ENCODE measurements around the gene DDR2. TPM values are rescaled to one million over a fixed set of nuclear protein-coding genes. Genes with fewer than 3 reads are reported as not detected.
A peak's percentile ranks its signal among the peaks of the same experiment; 100 is the strongest.
"Not testable (repeated sequence)": the region's sequence is repeated elsewhere in the genome, so short reads cannot be mapped to it uniquely, and the experiment has no call there.

The DDR2 gene
- total RNA-seq, 1 experiment from 2014 or later, result 1.9 TPM

DNA sequence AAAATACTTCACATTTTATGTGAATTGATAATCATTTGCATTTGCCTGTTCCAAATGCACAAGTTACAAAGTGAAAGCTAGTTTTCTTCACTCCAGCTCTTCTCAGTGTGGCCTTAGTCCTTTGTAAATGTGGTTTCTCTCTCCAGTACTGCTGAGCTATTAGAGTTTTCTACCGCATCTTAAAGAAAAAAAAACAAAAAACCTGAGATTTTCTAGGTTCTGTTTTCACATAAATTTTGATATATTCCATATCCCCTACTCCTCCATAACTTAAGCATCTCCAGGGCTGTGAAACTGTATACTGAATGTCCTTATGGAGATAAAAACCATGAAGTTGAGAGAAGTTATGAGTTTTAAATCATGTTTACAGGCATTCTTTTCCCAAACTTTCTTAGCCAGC is 162.0 kb downstream of the DDR2 start:
- intact Hi-C loops (cut with micrococcal nuclease; ENCODE audit: unreplicated experiment); H3K36me3 ChIP-seq (ENCODE audit: control insufficient read depth, insufficient read depth, low read length); H3K9me3 ChIP-seq (ENCODE audit: control insufficient read depth, insufficient read depth, low read depth, low read length); H3K4me1 ChIP-seq (ENCODE audit: control insufficient read depth, insufficient read depth, low read length); CTCF ChIA-PET; in situ Hi-C loops (cut with HindIII; ENCODE audit: low pct_unique_long_range_greater_than_20kb, low sequenced_read_pairs); POLR2A ChIA-PET; H3K27ac ChIP-seq (ENCODE audit: low read length); H3K4me3 ChIP-seq (ENCODE audit: low read depth in 2 of 2, low read length in 2 of 2); ATAC-seq; H3K27me3 ChIP-seq (ENCODE audit: control insufficient read depth, insufficient read depth, low read length); DNase-seq (ENCODE audit: low read depth, low spot score): not testable (repeated sequence)
- BruUV-seq (replicated peaks), result TSS peak; percentile 6

- in situ Hi-C loops (cut with HindIII; ENCODE audit: low pct_unique_long_range_greater_than_20kb, low sequenced_read_pairs); intact Hi-C loops (cut with micrococcal nuclease; ENCODE audit: unreplicated experiment); H3K27ac ChIP-seq (ENCODE audit: low read length); CTCF ChIA-PET; POLR2A ChIA-PET; H3K36me3 ChIP-seq (ENCODE audit: control insufficient read depth, insufficient read depth, low read length); H3K27me3 ChIP-seq (ENCODE audit: control insufficient read depth, insufficient read depth, low read length); H3K4me3 ChIP-seq (ENCODE audit: low read depth in 2 of 2, low read length in 2 of 2); H3K4me1 ChIP-seq (ENCODE audit: control insufficient read depth, insufficient read depth, low read length); ATAC-seq; H3K9me3 ChIP-seq (ENCODE audit: control insufficient read depth, insufficient read depth, low read depth, low read length); DNase-seq (ENCODE audit: low read depth, low spot score): not testable (repeated sequence)
- BruUV-seq (replicated peaks), result TSS peak; percentile 1
Measured at GRCh38 chr1:162796617-162797279, 164.5 kb downstream of the DDR2 start.

GRCh38 chr1:162799995-162800830 is 167.9 kb downstream of the DDR2 start:
- H3K27ac ChIP-seq (ENCODE audit: low read length); in situ Hi-C loops (cut with HindIII; ENCODE audit: low pct_unique_long_range_greater_than_20kb, low sequenced_read_pairs); BruUV-seq (replicated peaks); H3K27me3 ChIP-seq (ENCODE audit: control insufficient read depth, insufficient read depth, low read length); DNase-seq (ENCODE audit: low read depth, low spot score); H3K4me1 ChIP-seq (ENCODE audit: control insufficient read depth, insufficient read depth, low read length); H3K4me3 ChIP-seq (ENCODE audit: low read depth in 2 of 2, low read length in 2 of 2); H3K36me3 ChIP-seq (ENCODE audit: control insufficient read depth, insufficient read depth, low read length); H3K9me3 ChIP-seq (ENCODE audit: control insufficient read depth, insufficient read depth, low read depth, low read length); POLR2A ChIA-PET: not testable (repeated sequence)
- intact Hi-C loops (cut with micrococcal nuclease; ENCODE audit: unreplicated experiment), result loop anchor here (1.0 kb wide), 1 partner anchor 187 kb away; no protein-coding TSS in a partner anchor
- TF ChIP-seq, protein P1, sequence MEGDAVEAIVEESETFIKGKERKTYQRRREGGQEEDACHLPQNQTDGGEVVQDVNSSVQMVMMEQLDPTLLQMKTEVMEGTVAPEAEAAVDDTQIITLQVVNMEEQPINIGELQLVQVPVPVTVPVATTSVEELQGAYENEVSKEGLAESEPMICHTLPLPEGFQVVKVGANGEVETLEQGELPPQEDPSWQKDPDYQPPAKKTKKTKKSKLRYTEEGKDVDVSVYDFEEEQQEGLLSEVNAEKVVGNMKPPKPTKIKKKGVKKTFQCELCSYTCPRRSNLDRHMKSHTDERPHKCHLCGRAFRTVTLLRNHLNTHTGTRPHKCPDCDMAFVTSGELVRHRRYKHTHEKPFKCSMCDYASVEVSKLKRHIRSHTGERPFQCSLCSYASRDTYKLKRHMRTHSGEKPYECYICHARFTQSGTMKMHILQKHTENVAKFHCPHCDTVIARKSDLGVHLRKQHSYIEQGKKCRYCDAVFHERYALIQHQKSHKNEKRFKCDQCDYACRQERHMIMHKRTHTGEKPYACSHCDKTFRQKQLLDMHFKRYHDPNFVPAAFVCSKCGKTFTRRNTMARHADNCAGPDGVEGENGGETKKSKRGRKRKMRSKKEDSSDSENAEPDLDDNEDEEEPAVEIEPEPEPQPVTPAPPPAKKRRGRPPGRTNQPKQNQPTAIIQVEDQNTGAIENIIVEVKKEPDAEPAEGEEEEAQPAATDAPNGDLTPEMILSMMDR (IDR thresholded peaks at IDR 0.05), result peak; percentile 86
- CTCF ChIA-PET, result interaction anchor here (0.6 to 1.2 kb wide), 9 partner anchors 22 to 382 kb away, joined by 3 to 25 read pairs (median 4); no protein-coding TSS in a partner anchor
- ATAC-seq, result peak; percentile 99

DNA sequence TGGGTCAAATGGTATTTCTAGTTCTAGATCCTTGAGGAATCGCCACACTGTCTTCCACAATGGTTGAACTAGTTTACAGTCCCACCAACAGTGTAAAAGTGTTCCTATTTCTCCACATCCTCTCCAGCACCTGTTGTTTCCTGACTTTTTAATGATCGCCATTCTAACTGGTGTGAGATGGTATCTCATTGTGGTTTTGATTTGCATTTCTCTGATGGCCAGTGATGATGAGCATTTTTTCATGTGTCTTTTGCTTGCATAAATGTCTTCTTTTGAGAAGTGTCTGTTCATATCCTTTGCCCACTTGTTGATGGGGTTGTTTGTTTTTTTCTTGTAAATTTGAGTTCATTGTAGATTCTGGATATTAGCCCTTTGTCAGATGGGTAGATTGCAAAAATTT is 175.2 kb downstream of the DDR2 start:
- BruUV-seq (replicated peaks); intact Hi-C loops (cut with micrococcal nuclease; ENCODE audit: unreplicated experiment); H3K36me3 ChIP-seq (ENCODE audit: control insufficient read depth, insufficient read depth, low read length); CTCF ChIA-PET; H3K9me3 ChIP-seq (ENCODE audit: control insufficient read depth, insufficient read depth, low read depth, low read length); H3K4me1 ChIP-seq (ENCODE audit: control insufficient read depth, insufficient read depth, low read length); ATAC-seq; H3K27me3 ChIP-seq (ENCODE audit: control insufficient read depth, insufficient read depth, low read length); in situ Hi-C loops (cut with HindIII; ENCODE audit: low pct_unique_long_range_greater_than_20kb, low sequenced_read_pairs); POLR2A ChIA-PET; DNase-seq (ENCODE audit: low read depth, low spot score); H3K27ac ChIP-seq (ENCODE audit: low read length); H3K4me3 ChIP-seq (ENCODE audit: low read depth in 2 of 2, low read length in 2 of 2): not testable (repeated sequence)

- H3K27me3 ChIP-seq (ENCODE audit: control insufficient read depth, insufficient read depth, low read length); POLR2A ChIA-PET; ATAC-seq; H3K36me3 ChIP-seq (ENCODE audit: control insufficient read depth, insufficient read depth, low read length); H3K4me1 ChIP-seq (ENCODE audit: control insufficient read depth, insufficient read depth, low read length); H3K27ac ChIP-seq (ENCODE audit: low read length); H3K4me3 ChIP-seq (ENCODE audit: low read depth in 2 of 2, low read length in 2 of 2); CTCF ChIA-PET; intact Hi-C loops (cut with micrococcal nuclease; ENCODE audit: unreplicated experiment); H3K9me3 ChIP-seq (ENCODE audit: control insufficient read depth, insufficient read depth, low read depth, low read length); in situ Hi-C loops (cut with HindIII; ENCODE audit: low pct_unique_long_range_greater_than_20kb, low sequenced_read_pairs); DNase-seq (ENCODE audit: low read depth, low spot score): not testable (repeated sequence)
- TSS peak; percentile 44 for BruUV-seq (replicated peaks)
Measured at GRCh38 chr1:162812357-162812756, 180.1 kb downstream of the DDR2 start.

GRCh38 chr1:162818136-162818535 is 185.9 kb downstream of the DDR2 start:
- H3K9me3 ChIP-seq (ENCODE audit: control insufficient read depth, insufficient read depth, low read depth, low read length); H3K4me1 ChIP-seq (ENCODE audit: control insufficient read depth, insufficient read depth, low read length); in situ Hi-C loops (cut with HindIII; ENCODE audit: low pct_unique_long_range_greater_than_20kb, low sequenced_read_pairs); H3K27ac ChIP-seq (ENCODE audit: low read length); BruUV-seq (replicated peaks); H3K4me3 ChIP-seq (ENCODE audit: low read depth in 2 of 2, low read length in 2 of 2); CTCF ChIA-PET; DNase-seq (ENCODE audit: low read depth, low spot score); H3K27me3 ChIP-seq (ENCODE audit: control insufficient read depth, insufficient read depth, low read length); intact Hi-C loops (cut with micrococcal nuclease; ENCODE audit: unreplicated experiment); H3K36me3 ChIP-seq (ENCODE audit: control insufficient read depth, insufficient read depth, low read length); POLR2A ChIA-PET; ATAC-seq: not testable (repeated sequence)
